ENCODE results near the gene NAA35.
"Not testable (repeated sequence)": the region's sequence is repeated elsewhere in the genome, so short reads cannot be mapped to it uniquely, and the experiment has no call there.

The NAA35 gene

DNA sequence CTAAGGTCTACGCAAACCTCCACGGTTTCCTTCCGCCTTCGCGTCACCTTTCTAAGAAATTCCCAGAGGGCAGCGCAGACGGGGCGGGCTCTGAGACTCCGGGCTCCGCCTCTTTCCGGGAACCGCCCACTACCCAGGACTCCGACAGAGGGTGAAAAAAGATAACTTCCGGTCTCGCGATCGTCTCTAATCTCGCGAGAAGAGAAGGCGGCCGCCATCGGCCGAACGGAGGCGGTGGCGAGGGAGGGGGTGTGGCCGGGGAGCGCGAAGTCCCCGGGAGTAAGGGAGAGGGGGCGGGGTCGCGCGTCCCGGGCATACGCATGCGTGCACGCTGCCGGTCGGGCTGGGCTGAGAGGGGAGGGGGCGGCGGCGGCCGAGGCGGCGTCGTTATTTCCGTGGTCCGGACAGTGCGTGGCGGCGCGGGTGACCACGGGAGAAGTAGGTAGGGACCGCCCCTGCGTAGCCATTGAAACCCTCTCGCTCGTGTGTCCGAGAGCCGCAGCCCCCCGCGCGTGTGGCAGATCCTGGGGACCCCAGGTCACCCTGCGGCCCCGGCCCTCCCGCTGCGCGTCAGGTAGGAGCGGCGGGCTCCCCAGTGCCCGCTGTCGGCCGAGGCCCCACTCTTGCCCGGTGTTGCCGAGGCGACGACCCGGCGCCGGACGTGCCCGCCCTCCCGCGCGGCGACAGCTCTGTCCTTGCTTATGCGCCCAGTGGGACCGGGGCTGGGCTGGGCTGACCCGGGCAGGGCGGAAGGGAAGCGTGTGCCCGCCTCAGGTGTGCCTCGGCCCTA lies at the start of gene NAA35:
Gene NAA35 (plus strand): TSS at position 315 of the 790 bp plus-strand sequence. CDS start 1,014 bp downstream, outside the sequence.
- H3K4me3 ChIP-seq (ENCODE audit: low read depth, low read length) = peak within 1 kb of the TSS; percentile 86

DNA sequence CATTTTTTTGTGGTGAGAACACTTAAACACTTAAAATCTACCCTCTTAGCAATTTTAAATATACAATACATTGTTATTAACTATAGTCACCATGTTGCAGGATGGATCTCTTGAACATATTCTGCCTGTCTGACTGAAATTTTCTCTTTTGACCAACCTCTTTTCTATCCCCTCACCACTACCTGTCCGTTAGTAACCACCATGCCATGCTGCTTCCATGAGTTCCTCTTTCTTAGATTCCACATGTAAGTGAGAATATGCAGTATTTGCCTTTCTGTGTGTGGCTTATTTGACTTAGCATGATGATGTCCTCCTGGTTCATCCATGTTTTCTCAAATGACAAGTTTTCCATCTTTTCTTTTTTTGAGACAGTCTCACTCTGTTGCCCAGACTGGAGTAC lies 48.5 kb upstream of the NAA35 start:
- no peak overlapping the region for H3K4me3 ChIP-seq (ENCODE audit: low read depth, low read length)

DNA sequence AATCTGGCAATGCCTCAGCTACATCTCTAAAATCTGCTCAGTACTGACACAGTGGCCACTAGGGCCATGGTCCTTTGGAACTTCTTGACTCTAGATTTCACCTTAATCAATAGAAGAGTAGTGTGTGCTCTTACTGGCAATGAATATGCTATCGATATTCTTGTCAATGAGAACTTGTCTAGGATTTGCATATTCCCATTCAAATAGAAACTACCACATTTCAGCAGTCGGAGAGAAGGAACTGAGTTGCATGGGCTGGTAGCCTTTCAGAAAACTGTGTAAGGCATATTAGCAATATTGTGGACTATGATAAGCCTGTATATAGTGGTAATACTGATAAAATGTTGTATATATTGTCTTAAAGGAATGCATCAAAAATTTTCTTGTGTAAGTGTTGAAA lies 45.3 kb upstream of the NAA35 start:
- H3K4me3 ChIP-seq (ENCODE audit: low read depth, low read length) = no peak overlapping the region

DNA sequence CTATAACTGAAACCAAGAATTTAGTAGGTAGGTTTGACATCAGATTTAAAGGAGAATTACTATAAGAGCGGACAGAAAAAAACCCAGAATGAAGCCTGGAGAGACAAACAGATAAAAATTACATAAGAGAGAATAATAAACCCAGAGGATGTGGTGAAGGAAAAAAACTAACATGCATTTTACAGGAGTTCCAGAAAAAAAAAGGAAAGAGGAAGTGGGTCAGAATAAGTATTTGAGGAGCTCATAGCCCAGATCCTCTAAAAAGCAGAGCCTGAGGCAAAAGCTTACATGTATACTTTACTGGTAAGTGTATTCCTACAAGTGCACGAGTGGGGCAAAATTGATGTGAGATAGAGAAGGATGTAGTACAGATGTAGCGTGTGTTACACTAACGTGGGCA lies 43.1 kb upstream of the NAA35 start:
- no peak overlapping the region for H3K4me3 ChIP-seq (ENCODE audit: low read depth, low read length)

DNA sequence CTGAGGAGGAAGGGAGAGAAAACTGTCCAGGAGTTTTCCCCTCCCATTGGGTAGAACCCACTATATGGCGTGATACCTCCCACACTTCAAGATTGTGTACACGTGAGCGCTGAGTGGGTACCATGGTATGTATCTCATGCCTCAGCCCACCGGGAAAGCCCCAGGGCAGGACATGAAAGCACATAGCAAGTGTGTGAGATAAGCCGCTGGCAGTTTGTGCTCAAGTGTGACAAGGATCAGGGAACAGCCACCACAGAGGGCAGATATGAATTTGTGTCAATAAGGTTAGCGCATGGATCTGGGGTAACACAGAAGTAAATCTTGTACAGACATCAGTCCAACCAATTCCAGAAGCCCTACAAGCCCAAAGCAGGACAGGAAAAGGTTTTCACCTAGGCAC lies 42.6 kb upstream of the NAA35 start:
- H3K4me3 ChIP-seq (ENCODE audit: low read depth, low read length) = no peak overlapping the region

DNA sequence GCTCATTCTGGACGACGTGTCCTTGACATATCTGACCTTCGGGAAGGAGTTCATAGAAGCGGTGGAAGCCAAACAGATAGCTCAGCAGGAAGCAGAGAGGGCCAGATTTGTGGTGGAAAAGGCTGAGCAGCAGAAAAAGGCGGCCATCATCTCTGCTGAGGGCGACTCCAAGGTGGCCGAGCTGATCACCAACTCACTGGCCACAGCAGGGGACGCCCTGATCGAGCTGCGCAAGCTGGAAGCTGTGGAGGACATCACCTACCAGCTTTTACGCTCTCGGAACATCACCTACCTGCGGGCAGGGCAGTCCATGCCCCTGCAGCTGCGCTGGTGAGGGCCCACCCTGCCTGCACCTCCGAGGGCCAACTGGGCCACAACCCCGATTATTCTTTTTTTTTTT lies 41.6 kb upstream of the NAA35 start:
- no peak overlapping the region for H3K4me3 ChIP-seq (ENCODE audit: low read depth, low read length)

DNA sequence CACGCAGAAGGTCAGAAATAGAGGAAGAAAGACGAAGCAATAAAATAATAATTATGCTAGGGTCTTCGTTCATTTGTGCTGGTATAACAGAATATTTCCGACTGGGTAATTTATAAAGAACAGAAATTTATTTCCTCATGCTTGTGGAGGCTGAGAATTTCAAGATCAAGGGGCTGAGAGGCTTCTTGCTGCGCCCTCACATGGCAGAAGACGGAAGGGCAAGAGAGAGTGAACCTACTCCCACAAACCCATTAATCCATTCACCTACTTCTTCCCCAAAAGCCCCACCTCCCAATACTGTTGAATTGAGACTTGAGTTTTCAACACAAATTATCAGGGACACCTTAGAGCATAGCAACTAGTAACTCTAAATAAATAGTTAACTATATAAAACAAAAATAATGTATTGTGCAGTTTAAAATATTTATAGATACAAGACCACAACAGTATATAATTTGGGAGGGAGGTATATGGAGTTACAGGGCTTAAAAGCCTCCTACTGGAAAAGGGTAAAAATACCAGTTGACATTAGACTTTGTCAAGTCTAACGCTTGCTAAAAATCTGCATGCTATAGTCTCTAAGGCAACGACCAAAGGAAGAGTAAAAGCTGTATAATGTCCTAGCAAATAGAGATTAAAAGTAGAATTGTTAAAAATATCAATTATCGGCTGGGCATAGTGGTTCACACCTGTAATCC lies 40.3 kb upstream of the NAA35 start:
- H3K4me3 ChIP-seq (ENCODE audit: low read depth, low read length) = no peak overlapping the region

DNA sequence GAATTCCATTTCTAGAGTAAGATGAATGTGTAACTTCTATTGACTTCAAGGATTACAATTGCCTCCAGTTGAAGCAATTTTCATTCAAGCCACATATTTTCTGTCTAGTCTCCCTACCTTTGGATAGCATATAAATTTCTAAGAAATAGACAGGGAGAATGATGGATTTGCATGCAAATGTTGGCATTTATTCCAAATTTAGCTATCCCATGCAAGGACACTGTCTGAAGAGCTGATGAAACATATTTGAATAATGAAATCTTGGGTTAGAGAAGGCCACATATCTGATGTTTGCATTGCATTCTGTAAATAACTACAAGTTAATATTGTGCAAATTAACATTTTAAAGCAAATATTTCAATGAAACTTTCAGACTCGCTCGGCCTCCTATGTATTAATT lies 36.0 kb upstream of the NAA35 start:
- no peak overlapping the region for H3K4me3 ChIP-seq (ENCODE audit: low read depth, low read length)

DNA sequence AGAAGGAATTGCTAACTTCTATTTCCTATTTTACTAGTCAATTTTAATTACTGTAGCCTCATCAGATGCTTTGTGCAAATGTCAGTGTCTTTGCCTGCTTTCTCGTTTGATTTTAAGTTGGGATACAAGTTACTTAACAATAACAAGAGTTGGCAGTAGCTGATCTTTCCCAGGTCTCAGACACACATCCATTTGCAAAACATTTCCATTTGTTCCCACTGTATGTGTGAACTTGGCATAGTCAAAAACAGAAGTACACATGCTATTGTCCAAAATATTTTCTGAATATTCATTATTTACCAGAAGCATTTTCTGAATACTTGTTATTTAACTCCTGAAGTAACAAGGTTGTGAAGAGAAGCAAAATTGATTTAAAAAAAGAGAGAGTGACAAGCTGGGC lies 35.0 kb upstream of the NAA35 start:
- H3K4me3 ChIP-seq (ENCODE audit: low read depth, low read length) = no peak overlapping the region

DNA sequence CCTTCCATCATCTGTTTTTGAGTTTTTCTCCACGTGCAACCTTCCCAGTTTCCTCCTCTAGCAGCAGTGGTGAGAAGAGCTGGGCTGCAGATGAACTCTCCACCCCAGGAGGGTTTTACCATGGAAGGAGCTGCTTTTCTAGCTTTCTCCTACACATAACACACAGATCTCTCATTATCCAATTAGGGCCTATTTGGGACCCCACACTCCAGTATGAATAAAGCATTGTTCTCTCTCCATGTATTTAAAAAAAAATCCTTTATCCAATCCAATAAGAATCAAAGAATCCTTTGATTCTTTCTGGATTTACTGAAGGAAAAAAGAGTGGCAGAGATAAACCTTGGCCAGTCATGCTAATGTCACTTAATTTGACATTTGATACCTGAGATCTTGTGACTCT lies 31.6 kb upstream of the NAA35 start:
- H3K4me3 ChIP-seq (ENCODE audit: low read depth, low read length) = no peak overlapping the region

DNA sequence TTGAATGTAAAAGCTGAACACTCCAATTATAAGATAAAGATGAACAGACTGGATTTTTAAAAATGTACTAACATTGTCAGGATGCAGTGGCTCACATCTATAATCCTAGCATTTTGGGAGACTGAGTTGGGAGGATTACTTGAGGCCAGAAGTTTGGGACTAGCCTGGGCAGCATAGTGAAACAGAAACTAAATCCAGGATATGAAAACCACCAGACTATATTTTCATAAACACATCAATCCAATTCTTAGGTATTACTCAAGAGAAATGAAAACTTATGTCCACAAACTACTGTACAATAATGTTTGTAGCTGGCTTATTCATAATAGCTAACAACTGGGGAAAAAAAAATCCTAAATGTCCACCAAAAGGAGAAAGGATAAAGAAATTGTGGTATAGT lies 26.8 kb upstream of the NAA35 start:
- H3K4me3 ChIP-seq (ENCODE audit: low read depth, low read length) = no peak overlapping the region

DNA sequence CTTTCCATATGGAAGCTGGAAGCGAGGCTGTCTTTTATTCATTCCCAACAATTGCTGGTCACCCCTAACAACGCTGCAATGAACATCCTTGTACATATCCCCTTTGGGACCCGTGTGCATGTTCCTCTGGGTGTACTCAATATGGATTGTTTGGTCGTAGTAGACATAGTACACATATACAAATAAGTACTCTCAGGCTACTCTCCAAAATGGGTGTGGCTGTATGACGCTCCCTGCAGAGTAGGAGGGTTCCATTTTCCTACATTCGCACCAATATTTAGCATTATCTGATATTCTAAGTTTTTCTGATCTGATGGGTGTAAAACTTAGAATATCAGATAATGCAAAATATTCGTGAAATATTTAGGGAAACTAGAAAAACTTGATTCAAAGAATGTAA lies 23.2 kb upstream of the NAA35 start:
- no peak overlapping the region for H3K4me3 ChIP-seq (ENCODE audit: low read depth, low read length)

DNA sequence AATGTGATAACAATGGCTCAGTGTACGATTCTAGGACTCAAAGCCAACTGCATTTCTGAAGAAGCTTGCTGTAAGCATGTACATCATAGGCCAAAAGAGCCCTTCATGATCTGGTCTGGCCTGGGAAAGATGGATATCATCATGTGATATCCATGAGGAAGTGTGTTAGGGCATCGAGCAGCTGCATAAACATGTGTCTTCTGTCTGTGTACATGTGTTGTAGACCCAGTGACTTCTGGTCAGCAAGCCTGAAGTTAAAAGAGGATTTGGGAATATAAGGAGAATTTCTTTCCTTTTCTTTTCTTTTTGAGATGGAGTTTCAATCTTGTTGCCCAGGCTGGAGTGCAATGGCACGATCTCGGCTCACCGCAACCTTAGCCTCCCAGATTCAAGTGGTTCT lies 15.5 kb upstream of the NAA35 start:
- no peak overlapping the region for H3K4me3 ChIP-seq (ENCODE audit: low read depth, low read length)

DNA sequence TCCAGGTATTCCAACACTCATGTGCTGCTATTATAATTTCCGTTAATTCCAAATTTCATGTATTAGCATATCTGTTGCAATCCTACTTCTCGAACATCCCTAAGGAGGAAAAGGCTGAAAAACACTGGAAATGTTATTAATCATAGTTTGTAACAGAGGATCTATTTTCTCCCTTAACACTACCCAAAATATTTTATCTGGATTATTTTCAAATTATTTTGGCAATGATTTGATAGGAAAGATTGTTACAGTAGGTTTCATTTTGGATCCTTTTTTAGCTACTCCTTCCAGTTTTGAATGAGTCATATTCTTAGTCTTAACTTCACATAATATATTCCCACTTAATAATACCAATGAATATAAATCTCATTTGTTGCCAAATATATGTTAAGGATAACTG lies 13.9 kb upstream of the NAA35 start:
- H3K4me3 ChIP-seq (ENCODE audit: low read depth, low read length) = no peak overlapping the region

DNA sequence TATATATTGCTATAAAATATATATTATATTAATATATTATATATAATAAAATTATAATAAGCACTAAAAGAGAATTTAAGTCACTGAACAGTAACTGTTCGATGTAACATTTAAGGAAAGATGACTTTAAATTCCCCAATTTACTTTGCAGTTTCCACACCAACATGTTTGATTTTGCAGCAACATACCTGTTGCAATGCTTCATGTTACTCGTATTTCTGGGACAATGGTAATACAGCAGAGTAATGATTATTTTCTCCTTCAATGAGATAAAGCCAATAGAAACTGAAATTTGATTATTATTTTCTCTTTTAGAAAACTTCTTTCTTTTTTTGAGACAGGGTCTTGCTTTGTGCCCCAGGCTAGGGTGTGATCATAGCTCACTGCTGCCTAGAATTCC lies 9.5 kb upstream of the NAA35 start:
- H3K4me3 ChIP-seq (ENCODE audit: low read depth, low read length) = no peak overlapping the region

DNA sequence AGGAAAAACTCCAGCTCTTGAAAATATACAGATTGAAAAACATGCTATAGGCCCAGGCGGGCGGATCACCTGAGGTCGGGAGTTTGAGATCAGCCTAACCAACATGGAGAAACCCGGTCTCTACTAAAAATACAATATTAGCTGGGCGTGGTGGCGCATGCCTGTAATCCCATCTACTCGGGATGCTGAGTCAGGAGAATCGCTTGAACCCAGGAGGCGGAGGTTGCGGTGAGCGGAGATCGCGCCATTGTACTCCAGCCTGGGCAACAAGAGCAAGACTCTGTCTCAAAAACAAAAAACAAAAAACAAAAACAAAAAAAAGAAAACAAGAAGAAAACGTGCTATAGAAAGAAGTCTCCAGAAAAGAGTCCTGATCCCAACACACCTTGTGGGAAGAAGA lies 5.0 kb upstream of the NAA35 start:
- not testable (repeated sequence) for H3K4me3 ChIP-seq (ENCODE audit: low read depth, low read length)

DNA sequence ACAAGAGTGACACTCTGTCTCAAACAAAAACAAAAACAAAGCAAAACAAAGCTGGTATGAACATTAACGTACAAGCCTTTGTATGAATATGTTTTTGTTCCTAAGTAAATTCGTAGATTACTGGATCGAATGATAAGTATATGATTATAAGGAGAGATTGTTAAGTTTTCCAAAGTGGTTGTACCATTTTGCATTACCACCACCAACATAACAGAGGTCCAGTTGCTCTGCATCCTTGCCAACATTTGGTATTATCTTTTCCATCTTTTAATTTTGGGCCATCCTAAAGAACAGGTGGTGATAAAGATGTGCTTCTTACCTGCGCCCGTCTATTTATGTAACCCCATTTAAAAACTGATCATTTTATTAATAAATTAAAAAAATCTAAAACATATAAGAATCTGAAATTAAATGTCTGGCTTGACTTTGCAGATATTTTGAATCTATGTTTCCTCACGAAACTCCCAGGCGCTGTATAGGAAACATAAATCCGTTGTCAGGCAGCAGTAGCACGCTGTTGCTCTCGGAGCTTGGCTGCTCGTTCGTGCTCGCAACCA lies 593 bp upstream of the NAA35 start:
- peak overlapping the region; percentile 72 for H3K4me3 ChIP-seq (ENCODE audit: low read depth, low read length)

DNA sequence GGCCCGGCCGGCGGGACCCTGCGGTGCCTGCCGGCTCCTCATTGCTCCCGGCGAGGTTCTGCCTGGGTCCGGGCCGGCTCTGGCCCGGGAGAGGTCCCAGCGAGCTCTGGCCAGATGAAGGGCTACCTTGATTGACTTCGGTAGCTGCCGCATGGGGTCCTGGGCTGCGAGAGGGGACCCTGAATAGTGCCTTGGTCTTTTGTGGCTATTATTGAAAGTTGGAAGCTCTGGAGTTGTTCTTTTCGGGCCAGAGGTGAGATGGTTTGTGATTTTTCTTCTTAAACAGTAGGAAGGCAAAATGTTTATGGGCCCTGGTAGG lies 635 bp downstream of the NAA35 start:
- H3K4me3 ChIP-seq (ENCODE audit: low read depth, low read length) = peak overlapping the region; percentile 86

DNA sequence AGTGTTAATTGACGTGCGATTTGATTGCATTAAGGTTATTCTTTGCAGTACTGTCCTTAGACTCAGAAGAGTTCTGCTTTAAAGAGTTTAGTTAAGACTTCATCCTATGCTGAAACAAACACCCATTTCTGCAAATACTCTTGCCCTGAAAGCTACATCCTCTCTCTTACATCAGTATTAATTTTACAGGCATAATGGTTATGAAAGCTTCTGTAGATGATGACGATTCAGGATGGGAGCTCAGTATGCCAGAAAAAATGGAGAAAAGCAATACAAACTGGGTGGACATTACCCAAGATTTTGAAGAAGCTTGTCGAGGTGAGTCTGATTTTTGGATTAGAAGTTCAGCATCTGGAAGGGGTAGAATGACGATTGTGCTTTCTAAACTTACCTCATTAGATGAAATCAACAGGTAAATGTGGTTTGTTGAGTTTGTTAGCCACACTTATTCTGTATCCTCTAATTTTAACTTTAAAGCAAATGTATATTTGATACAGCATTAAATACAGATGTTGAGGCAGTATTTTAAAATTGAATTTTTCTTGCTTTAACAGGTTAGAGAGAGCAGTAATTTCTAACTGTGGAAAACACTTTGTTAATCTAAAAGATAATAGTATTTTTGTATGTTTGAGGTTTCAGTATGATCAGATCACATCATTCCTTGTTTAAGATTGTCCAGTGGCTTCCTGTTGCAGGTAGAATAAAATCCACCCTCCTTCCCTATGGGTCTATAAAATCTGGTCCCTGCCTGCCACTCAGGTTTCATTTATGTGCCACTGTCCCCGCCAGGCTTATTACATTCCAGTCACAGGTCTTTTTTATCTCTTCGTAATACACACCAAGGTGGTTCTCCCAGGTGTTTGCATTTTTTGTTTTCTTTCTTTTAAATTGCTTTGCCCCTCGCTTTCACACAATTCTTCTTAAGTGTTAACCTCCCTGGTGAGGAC lies 1.3 kb downstream of the NAA35 start:
- H3K4me3 ChIP-seq (ENCODE audit: low read depth, low read length) = peak overlapping the region; percentile 86

DNA sequence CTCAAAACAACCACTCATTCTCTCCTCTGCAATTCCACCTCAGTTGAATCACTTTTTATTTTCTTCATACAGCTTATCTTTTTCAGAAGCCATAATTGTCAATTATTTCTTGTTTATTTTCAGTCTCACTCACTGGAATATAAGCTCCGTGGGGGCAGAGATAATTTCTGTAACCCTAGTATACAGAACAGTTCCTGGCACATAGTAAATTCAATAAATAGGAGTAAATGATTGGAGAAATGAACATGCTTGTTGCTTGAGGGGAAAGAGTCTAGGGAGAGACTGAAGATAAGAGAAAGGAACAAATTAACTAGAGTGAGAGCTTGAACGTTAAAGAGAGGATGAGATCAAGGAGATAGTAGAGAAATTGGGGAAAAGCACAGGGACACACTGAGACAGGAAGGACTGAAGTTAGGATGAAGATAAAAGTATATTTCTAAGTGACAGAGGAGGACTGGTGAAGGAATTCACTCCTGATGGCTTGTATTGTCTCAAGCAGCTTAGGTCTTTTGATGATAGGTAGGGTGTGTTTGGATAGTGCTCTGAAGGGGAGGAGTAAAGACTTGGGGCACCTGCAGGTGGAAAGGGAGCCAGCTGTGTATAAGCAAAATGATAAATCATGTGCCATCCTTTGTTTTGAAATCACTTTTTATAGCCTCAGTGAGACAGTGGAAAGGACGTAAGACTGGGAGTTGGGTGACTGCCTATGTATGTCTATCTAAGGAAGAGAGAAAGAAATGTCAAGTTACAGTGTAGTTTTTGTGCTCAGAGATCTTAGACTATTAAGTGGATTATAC lies 2.2 kb downstream of the NAA35 start:
- H3K4me3 ChIP-seq (ENCODE audit: low read depth, low read length) = no peak overlapping the region
